Endothelial cell of umbilical vein (primary cell): ENCODE results near the gene ZNF438. TPM values are rescaled to one million over a fixed set of nuclear protein-coding genes. Genes with fewer than 3 reads are reported as not detected.
A peak's percentile ranks its signal among the peaks of the same experiment; 100 is the strongest.

ENCODE experiments used
- BruUV-seq: library from RNA; stranded (reverse); fragments of 400-500 nt; replicated peaks from 2 replicates; lab custom pipeline; 2021; lab: Mats Ljungman, UMichigan
- CTCF ChIA-PET: fragments of 300-600, 350-600 bp; sonication (Branson Sonifier 250); formaldehyde crosslinking; loops from one replicate; lab custom pipeline; 2021; ENCODE audit warnings: antibody characterized with exemption, inconsistent platforms; lab: Charles Lee
- POLR2A ChIA-PET: fragments of 300-600, 350-600 bp; sonication (Branson Sonifier 250); formaldehyde crosslinking; loops from one replicate; lab custom pipeline; 2021; ENCODE audit warnings: antibody characterized with exemption, inconsistent platforms; lab: Charles Lee
- DNase-seq: peaks from one replicate; pipeline ENCODE4 v3.0.0-alpha.2; 2011; ENCODE audit warnings: low read depth, low spot score
- FAIRE-seq: peaks from 2 replicates; lab custom pipeline; 2011; peaks lifted over from hg19 to GRCh38; lab: Jason Lieb, UNC
- H2AFZ ChIP-seq: 2 replicates; pipeline ENCODE4 v1.6.0; 2012; ENCODE audit warnings: low read depth, low read length, control low read depth, inconsistent platforms
- H3K27ac ChIP-seq: 2 replicates; pipeline ENCODE4 v1.5.1; 2011; ENCODE audit warnings: low read depth, mild to moderate bottlenecking, control low read depth, low read length, moderate library complexity; ENCODE audit not compliant: insufficient read depth
- H3K27me3 ChIP-seq, 2 experiments: 2 replicates each; pipeline versions ENCODE4 v1.6.0 to v1.6.1; 2011; ENCODE audit warnings: low read length in 2 of 2, mixed read lengths in 1 of 2; ENCODE audit not compliant: control insufficient read depth in 2 of 2, insufficient read depth in 2 of 2
- H3K36me3 ChIP-seq, 2 experiments: 2 replicates in 1 of 2; 3 replicates in 1 of 2; pipeline ENCODE4 v1.5.1; 2011; ENCODE audit warnings: low read length in 2 of 2, mild to moderate bottlenecking in 1 of 2, moderate library complexity in 1 of 2; ENCODE audit not compliant: control insufficient read depth in 2 of 2, insufficient read depth in 2 of 2; ENCODE audit errors: extremely low read depth in 1 of 2
- H3K4me1 ChIP-seq: 3 replicates; pipeline ENCODE4 v1.5.1; 2011; ENCODE audit warnings: mild to moderate bottlenecking, low read length; ENCODE audit not compliant: control insufficient read depth, insufficient read depth; ENCODE audit errors: extremely low read depth
- H3K4me2 ChIP-seq: 2 replicates; pipeline ENCODE4 v1.6.1; 2011; ENCODE audit warnings: low read length, control low read depth, mixed read lengths; ENCODE audit not compliant: insufficient read depth
- H3K4me3 ChIP-seq, 3 experiments: fragments of 200-600 bp in 1 of 3; sonication (generic), shearing (Covaris generic) in 1 of 3; replicated peaks in 1 of 3; 2 replicates each; pipeline ENCODE4 v1.5.1; 2011 to 2016; ENCODE audit warnings: control low read depth in 3 of 3, low read length in 3 of 3, mild to moderate bottlenecking in 2 of 3, inconsistent platforms in 1 of 3, low read depth in 1 of 3, moderate library complexity in 1 of 3; ENCODE audit not compliant: insufficient read depth in 1 of 3
- H3K79me2 ChIP-seq: 2 replicates; pipeline ENCODE4 v1.6.0; 2012; ENCODE audit warnings: low read length, inconsistent platforms; ENCODE audit not compliant: control insufficient read depth, insufficient read depth
- H3K9ac ChIP-seq: replicated peaks from 2 replicates; pipeline ENCODE3; 2011; ENCODE audit warnings: low read length, control low read depth; ENCODE audit not compliant: insufficient read depth; ENCODE audit errors: extremely low read depth
- H3K9me1 ChIP-seq: replicated peaks from 3 replicates; pipeline ENCODE4 v1.6.0; 2011; ENCODE audit warnings: mild to moderate bottlenecking, low read length; ENCODE audit not compliant: control insufficient read depth, insufficient read depth; ENCODE audit errors: extremely low read depth
- H3K9me3 ChIP-seq: replicated peaks from 2 replicates; pipeline ENCODE4 v1.5.1; 2012; ENCODE audit warnings: low read length, inconsistent platforms; ENCODE audit not compliant: control insufficient read depth, insufficient read depth
- H4K20me1 ChIP-seq: replicated peaks from 2 replicates; pipeline ENCODE3; 2011; ENCODE audit warnings: mild to moderate bottlenecking, low read length; ENCODE audit not compliant: control insufficient read depth, insufficient read depth; ENCODE audit errors: extremely low read depth
- EZH2 ChIP-seq: IDR thresholded peaks from 2 replicates; pipeline ENCODE4 v1.6.1; 2012; ENCODE audit warnings: borderline replicate concordance, low read depth, mild to moderate bottlenecking, moderate library complexity, low read length, inconsistent platforms; ENCODE audit not compliant: severe bottlenecking
- FOS ChIP-seq: IDR thresholded peaks from 2 replicates; pipeline ENCODE4 v1.6.1; 2011; ENCODE audit warnings: mild to moderate bottlenecking, low read length, moderate library complexity, borderline replicate concordance; ENCODE audit not compliant: insufficient read depth
- GATA2 ChIP-seq: IDR thresholded peaks from 2 replicates; pipeline ENCODE4 v1.7.0; 2011; ENCODE audit warnings: low read depth, mild to moderate bottlenecking, moderate library complexity, mixed read lengths, low read length; ENCODE audit not compliant: insufficient read length, insufficient read depth
- JUN ChIP-seq: IDR thresholded peaks from 2 replicates; pipeline ENCODE4 v1.6.1; 2011; ENCODE audit warnings: borderline replicate concordance, low read depth; ENCODE audit not compliant: insufficient read length, insufficient read depth
- MYC ChIP-seq: IDR thresholded peaks from one replicate; pipeline ENCODE4 v1.6.1; 2011; ENCODE audit warnings: mild to moderate bottlenecking, low read depth, low read length
- POLR2A ChIP-seq: IDR thresholded peaks from 2 replicates; pipeline ENCODE4 v1.6.1; 2012; ENCODE audit warnings: low read depth, mild to moderate bottlenecking, control low read depth, low read length
- POLR2AphosphoS5 ChIP-seq: IDR thresholded peaks from 2 replicates; pipeline ENCODE4 v1.6.1; 2012; ENCODE audit warnings: low read depth, mild to moderate bottlenecking, control low read depth, low read length, moderate library complexity; ENCODE audit not compliant: insufficient read depth
- dilution Hi-C: fragments of 300-500 bp; cut with MboI; formaldehyde crosslinking; loops from one replicate; pipeline ENCODE4 v1.15.0; 2019; ENCODE audit warnings: low sequenced_read_pairs; ENCODE audit not compliant: extremely low pct_ligation_motif_present
- intact Hi-C: fragments of 100-400 bp; cut with micrococcal nuclease; formaldehyde crosslinking; loops from one replicate; pipeline ENCODE4 v1.10.0; 2022
- polyA plus RNA-seq, 4 experiments: library from polyadenylated mRNA; depleted of rRNA in 3 of 4; stranded (reverse) in 3 of 4; unstranded in 1 of 4; fragments of >200 nt; gene quantifications; 2 replicates each; pipeline versions ENCODE4 v1.2.1 to v1.2.3, GENCODE V29; 2011 to 2012; ENCODE audit warnings: missing spikeins in 1 of 4
- total RNA-seq: library from RNA; stranded (reverse); gene quantifications from 2 replicates; pipeline ENCODE4 v1.2.3, GENCODE V29; 2021
- TF ChIP-seq, protein P1 (sequence below): IDR thresholded peaks from 2 replicates; pipeline ENCODE4 v1.6.1; 2011; ENCODE audit not compliant: insufficient read depth, insufficient read length
- TF ChIP-seq, protein P2 (sequence below), 2 donors: IDR thresholded peaks; 1 replicate in 1 of 2; 2 replicates in 1 of 2; pipeline ENCODE4 v1.5.1; 2011; ENCODE audit warnings: low read length in 2 of 2, mild to moderate bottlenecking in 2 of 2, moderate library complexity in 2 of 2, control low read depth in 1 of 2, inconsistent platforms in 1 of 2, low read depth in 1 of 2; ENCODE audit not compliant: insufficient read depth in 1 of 2; ENCODE audit errors: extremely low read depth in 1 of 2

Gene ZNF438
- total and polyA plus RNA-seq, 2 donors (not counting 3 experiments of a cell fraction or from before 2014, with no cell fraction given) = 7.2 to 15.1 TPM

DNA sequence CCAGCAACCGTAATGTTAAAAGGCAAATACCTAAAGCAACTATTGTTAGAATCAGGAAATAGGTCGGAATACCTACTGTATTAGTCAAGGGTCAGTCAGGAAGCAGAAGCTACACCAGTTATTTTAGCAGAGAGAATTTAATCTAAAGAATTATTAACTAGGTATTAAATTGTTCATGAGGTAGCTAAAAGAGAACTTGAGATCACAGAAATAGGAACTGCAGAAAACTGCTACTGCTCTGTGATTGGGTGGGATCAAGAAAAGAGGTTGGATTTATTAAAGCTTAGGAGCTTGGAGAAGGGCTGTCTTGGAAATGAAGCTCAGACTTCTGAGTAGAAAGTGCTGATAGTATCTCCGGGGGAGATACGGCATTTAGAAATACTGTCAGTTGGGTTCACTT, 20.0 kb upstream of the ZNF438 start:
- Histone ChIP-seq H3K27me3 (no peaks in the 10 kb centered on the region), H3K9me1 (no peaks in the 10 kb centered on the region), H3K4me2 (peak overlapping the region; percentile 93), H4K20me1 (no peaks in the 10 kb centered on the region), H3K4me3 (peak overlapping the region in 1 of 3 experiments; percentile 53), H3K79me2 (no peaks in the 10 kb centered on the region), H3K9ac (peak overlapping the region; percentile 80), H3K27ac (peak overlapping the region; percentile 99), H3K9me3 (no peaks in the 10 kb centered on the region), H3K4me1 (peaks cover 32% of the 10 kb centered on the region), H2AFZ (peak overlapping the region; percentile 70), H3K36me3 (no peaks in the 10 kb centered on the region)
- TF ChIP-seq JUN (peak; percentile 86), GATA2 (peak; percentile 86), POLR2A (no peak), FOS (peak; percentile 59)
- intact Hi-C loops (loop anchor here (1.0 to 5.0 kb wide), 4 partner anchors 19 to 266 kb away; partner anchors contain the start of gene ZEB1), dilution Hi-C loops (no loop called here)
- BruUV-seq = no TSS peak
- ChIA-PET CTCF (interaction anchor here (0.7 to 1.5 kb wide), 8 partner anchors 12 to 439 kb away, joined by 3 to 6 read pairs (median 4); partner anchors contain the start of gene ZNF438), POLR2A (interaction anchor here (1.4 kb wide), 1 partner anchor 20 kb away, joined by 10 read pairs; the partner anchor contains the start of gene ZNF438)
- peak; percentile 69 for DNase-seq
- peak; percentile 24 for FAIRE-seq

DNA sequence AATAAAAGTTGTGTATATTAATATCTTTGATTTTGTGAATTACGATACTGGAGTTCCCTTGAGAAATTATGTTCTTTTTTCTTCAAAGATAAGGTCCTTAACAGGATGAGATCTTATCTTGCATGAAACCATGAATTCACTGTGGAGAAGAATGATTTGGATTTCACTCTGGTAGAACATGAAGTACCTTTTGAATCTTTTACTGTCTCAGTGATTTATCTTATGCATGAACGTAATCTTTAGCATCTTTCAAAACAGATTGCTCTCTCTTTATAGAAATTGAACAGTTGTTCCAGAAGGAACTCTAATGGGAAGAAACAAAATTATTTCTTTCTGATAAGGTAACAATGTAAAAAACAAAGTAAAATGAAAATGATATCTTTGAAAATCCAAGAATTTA, 11.0 kb upstream of the ZNF438 start:
- no peaks in the 10 kb centered on the region for H3K27me3 ChIP-seq
- dilution Hi-C loops = no loop called here
- H3K9me3 ChIP-seq = no peaks in the 10 kb centered on the region
- H3K9me1 ChIP-seq = no peaks in the 10 kb centered on the region
- no peaks in the 10 kb centered on the region for H4K20me1 ChIP-seq
- H3K4me1 ChIP-seq = peaks cover 4% of the 10 kb centered on the region
- H3K79me2 ChIP-seq = no peaks in the 10 kb centered on the region
- no peak for DNase-seq
- H2AFZ ChIP-seq = no peak overlapping the region
- POLR2A ChIA-PET = no interaction called here
- CTCF ChIA-PET = no interaction called here
- TF ChIP-seq MYC (no peak), EZH2 (no peak), GATA2 (no peak), POLR2AphosphoS5 (no peak)
- TF ChIP-seq, protein P1, sequence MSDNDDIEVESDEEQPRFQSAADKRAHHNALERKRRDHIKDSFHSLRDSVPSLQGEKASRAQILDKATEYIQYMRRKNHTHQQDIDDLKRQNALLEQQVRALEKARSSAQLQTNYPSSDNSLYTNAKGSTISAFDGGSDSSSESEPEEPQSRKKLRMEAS = no peak
- TF ChIP-seq, protein P2, sequence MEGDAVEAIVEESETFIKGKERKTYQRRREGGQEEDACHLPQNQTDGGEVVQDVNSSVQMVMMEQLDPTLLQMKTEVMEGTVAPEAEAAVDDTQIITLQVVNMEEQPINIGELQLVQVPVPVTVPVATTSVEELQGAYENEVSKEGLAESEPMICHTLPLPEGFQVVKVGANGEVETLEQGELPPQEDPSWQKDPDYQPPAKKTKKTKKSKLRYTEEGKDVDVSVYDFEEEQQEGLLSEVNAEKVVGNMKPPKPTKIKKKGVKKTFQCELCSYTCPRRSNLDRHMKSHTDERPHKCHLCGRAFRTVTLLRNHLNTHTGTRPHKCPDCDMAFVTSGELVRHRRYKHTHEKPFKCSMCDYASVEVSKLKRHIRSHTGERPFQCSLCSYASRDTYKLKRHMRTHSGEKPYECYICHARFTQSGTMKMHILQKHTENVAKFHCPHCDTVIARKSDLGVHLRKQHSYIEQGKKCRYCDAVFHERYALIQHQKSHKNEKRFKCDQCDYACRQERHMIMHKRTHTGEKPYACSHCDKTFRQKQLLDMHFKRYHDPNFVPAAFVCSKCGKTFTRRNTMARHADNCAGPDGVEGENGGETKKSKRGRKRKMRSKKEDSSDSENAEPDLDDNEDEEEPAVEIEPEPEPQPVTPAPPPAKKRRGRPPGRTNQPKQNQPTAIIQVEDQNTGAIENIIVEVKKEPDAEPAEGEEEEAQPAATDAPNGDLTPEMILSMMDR (IDR thresholded peaks at IDR 0.05; ENCODE audit: extremely low read depth in 1 of 2, insufficient read depth in 1 of 2, low read depth in 1 of 2, low read length in 2 of 2) = no peak
- no peak overlapping the region for H3K27ac ChIP-seq
- H3K4me2 ChIP-seq = no peak overlapping the region
- H3K9ac ChIP-seq = no peak overlapping the region
- no peak overlapping the region for H3K4me3 ChIP-seq
- intact Hi-C loops = no loop called here
- BruUV-seq = no TSS peak
- H3K36me3 ChIP-seq = no peaks in the 10 kb centered on the region
- FAIRE-seq = no peak
